Testis (tissue), 2 donors: ENCODE measurements around the gene IGF1R.

ENCODE experiments used
- CTCF ChIP-seq, 3 experiments: fragments of 450-650 bp in 2 of 3; fragments of 200-600 bp in 1 of 3; sonication (generic) in 1 of 3; IDR thresholded peaks; one replicate each; pipeline ENCODE4 v1.5.1; 2016 to 2019; ENCODE audit warnings: antibody characterized with exemption in 3 of 3, mild to moderate bottlenecking in 2 of 3, moderate library complexity in 1 of 3
- POLR2A ChIP-seq: fragments of 450-650 bp; IDR thresholded peaks from one replicate; pipeline ENCODE4 v1.6.1; 2017; ENCODE audit warnings: antibody characterized with exemption, mild to moderate bottlenecking, moderate library complexity

GRCh38 chr15:98660055-98660454, 11.7 kb downstream of the IGF1R start:
- TF ChIP-seq CTCF (IDR thresholded peaks at IDR 0.05): no peak
- TF ChIP-seq POLR2A: no peak
